WTC11 (cell line): ENCODE measurements around the gene FBXO24. TPM values are rescaled to one million over a fixed set of nuclear protein-coding genes. Genes with fewer than 3 reads are reported as not detected.

Source experiments
- ATAC-seq: fragments of 200-7000 bp; cut with Tn5 transposase; 2 replicates; pipeline ENCODE4 v1.10.0; 2021; ENCODE audit warnings: mild to moderate bottlenecking, moderate library complexity
- CTCF ChIA-PET: fragments of 300-600 bp; sonication (Branson Sonifier 250); formaldehyde crosslinking; loops from one replicate; lab custom pipeline; 2021; ENCODE audit warnings: antibody characterized with exemption; lab: Charles Lee
- POLR2A ChIA-PET: fragments of 350-600 bp; sonication (Branson Sonifier 250); formaldehyde crosslinking; loops from one replicate; lab custom pipeline; 2021; ENCODE audit warnings: antibody characterized with exemption; lab: Charles Lee
- DNase-seq: peaks from one replicate; pipeline ENCODE4 v3.0.0; 2021; ENCODE audit warnings: low spot score
- H3K27ac Mint-ChIP-seq: 2 replicates; pipeline ENCODE4 v1.8.0; 2021; ENCODE audit warnings: mixed read lengths
- H3K27me3 Mint-ChIP-seq: 2 replicates; pipeline ENCODE4 v1.8.0; 2021; ENCODE audit warnings: low read depth, mild to moderate bottlenecking, moderate library complexity, mixed read lengths
- H3K36me3 Mint-ChIP-seq: 2 replicates; pipeline ENCODE4 v1.8.0; 2021; ENCODE audit warnings: mixed read lengths
- H3K4me1 Mint-ChIP-seq: 2 replicates; pipeline ENCODE4 v1.8.0; 2022; ENCODE audit warnings: mixed read lengths
- H3K4me3 Mint-ChIP-seq: 2 replicates; pipeline ENCODE4 v1.8.0; 2021; ENCODE audit warnings: mild to moderate bottlenecking, moderate library complexity, mixed read lengths
- H3K9me3 Mint-ChIP-seq: 2 replicates; pipeline ENCODE4 v1.8.0; 2021; ENCODE audit warnings: mixed read lengths
- ATF1 ChIP-seq: sonication (generic); formaldehyde crosslinking; IDR thresholded peaks from 2 replicates; pipeline ENCODE4 v1.8.1; 2023; ENCODE audit warnings: mild to moderate bottlenecking, moderate library complexity, missing genetic modification reagents
- ATF2 ChIP-seq: sonication (generic); formaldehyde crosslinking; IDR thresholded peaks from 2 replicates; pipeline ENCODE4 v1.8.1; 2022; ENCODE audit warnings: low read depth, missing genetic modification reagents, borderline replicate concordance
- CREB1 ChIP-seq: sonication (generic); formaldehyde crosslinking; IDR thresholded peaks from 2 replicates; pipeline ENCODE4 v1.8.0; 2023; ENCODE audit warnings: mild to moderate bottlenecking, missing genetic modification reagents
- GABPB1 ChIP-seq: sonication (generic); formaldehyde crosslinking; IDR thresholded peaks from 2 replicates; pipeline ENCODE4 v1.8.1; 2023; ENCODE audit warnings: mild to moderate bottlenecking, missing genetic modification reagents
- IRF1 ChIP-seq: sonication (generic); formaldehyde crosslinking; IDR thresholded peaks from 2 replicates; pipeline ENCODE4 v1.8.0; 2023; ENCODE audit warnings: missing genetic modification reagents
- IRF2 ChIP-seq: sonication (generic); formaldehyde crosslinking; IDR thresholded peaks from 2 replicates; pipeline ENCODE4 v1.8.0; 2022; ENCODE audit warnings: low read depth, missing genetic modification reagents, borderline replicate concordance
- JUN ChIP-seq: sonication (generic); formaldehyde crosslinking; IDR thresholded peaks from 2 replicates; pipeline ENCODE4 v1.8.0; 2023; ENCODE audit warnings: mild to moderate bottlenecking, missing genetic modification reagents
- MLX ChIP-seq: sonication (generic); formaldehyde crosslinking; IDR thresholded peaks from 2 replicates; pipeline ENCODE4 v1.8.1; 2023; ENCODE audit warnings: mild to moderate bottlenecking, missing genetic modification reagents, moderate library complexity
- MXD4 ChIP-seq: fragments of 250-450 bp; sonication (Bioruptor Pico); IDR thresholded peaks from 2 replicates; pipeline ENCODE4 v1.8.0; 2021; ENCODE audit warnings: mild to moderate bottlenecking, moderate library complexity, borderline replicate concordance
- MYBL2 ChIP-seq: sonication (generic); formaldehyde crosslinking; IDR thresholded peaks from 2 replicates; pipeline ENCODE4 v1.8.1; 2023; ENCODE audit warnings: mild to moderate bottlenecking, moderate library complexity, missing genetic modification reagents
- RELA ChIP-seq: sonication (generic); formaldehyde crosslinking; IDR thresholded peaks from 2 replicates; pipeline ENCODE4 v1.8.1; 2022; ENCODE audit warnings: missing genetic modification reagents, mild to moderate bottlenecking, borderline replicate concordance
- RORB ChIP-seq: fragments of 250-450 bp; sonication (Bioruptor Pico); IDR thresholded peaks from 2 replicates; pipeline ENCODE4 v1.9.0; 2021; ENCODE audit warnings: mild to moderate bottlenecking
- SOX15 ChIP-seq: fragments of 250-450 bp; sonication (Bioruptor Pico); IDR thresholded peaks from 2 replicates; pipeline ENCODE4 v1.9.0; 2021; ENCODE audit warnings: mild to moderate bottlenecking
- STAT6 ChIP-seq: sonication (generic); formaldehyde crosslinking; conservative IDR thresholded peaks from 2 replicates; pipeline ENCODE4 v1.8.1; 2023; ENCODE audit warnings: mild to moderate bottlenecking, low read depth, missing genetic modification reagents, moderate library complexity
- TCF7 ChIP-seq: sonication (generic); formaldehyde crosslinking; IDR thresholded peaks from 2 replicates; pipeline ENCODE4 v1.8.0; 2022; ENCODE audit warnings: mild to moderate bottlenecking, low read depth, missing genetic modification reagents, moderate library complexity
- TEAD4 ChIP-seq: sonication (generic); formaldehyde crosslinking; IDR thresholded peaks from 2 replicates; pipeline ENCODE4 v1.8.0; 2022; ENCODE audit warnings: mild to moderate bottlenecking, missing genetic modification reagents
- ZNF232 ChIP-seq: sonication (generic); formaldehyde crosslinking; IDR thresholded peaks from 2 replicates; pipeline ENCODE4 v1.8.0; 2022; ENCODE audit warnings: mild to moderate bottlenecking, missing genetic modification reagents
- ZNF281 ChIP-seq: sonication (generic); formaldehyde crosslinking; IDR thresholded peaks from 2 replicates; pipeline ENCODE4 v1.8.0; 2023; ENCODE audit warnings: mild to moderate bottlenecking, missing genetic modification reagents
- ZNF317 ChIP-seq: sonication (generic); formaldehyde crosslinking; IDR thresholded peaks from 2 replicates; pipeline ENCODE4 v1.8.1; 2023; ENCODE audit warnings: low read depth, mild to moderate bottlenecking, moderate library complexity, missing genetic modification reagents, borderline replicate concordance
- ZNF532 ChIP-seq: fragments of 250-450 bp; sonication (Bioruptor Pico); IDR thresholded peaks from 2 replicates; pipeline ENCODE4 v1.9.0; 2021; ENCODE audit warnings: mild to moderate bottlenecking, borderline replicate concordance
- total RNA-seq: library from RNA; stranded (reverse); gene quantifications from 3 replicates; pipeline ENCODE4 v1.2.3, GENCODE V29; 2021

FBXO24 gene
- total RNA-seq, 1 experiment from 2014 or later = 0.70 TPM

GRCh38 chr7:100602889-100603725 is 17.0 kb downstream of the FBXO24 start (continued):
- TF ChIP-seq MXD4 (CRISPR knock-in tag) = no peak

GRCh38 chr7:100603726-100604027 is 17.5 kb downstream of the FBXO24 start:
- peak overlapping the region; percentile 96 for H3K27ac Mint-ChIP-seq
- CTCF ChIA-PET = interaction anchor here (0.6 to 5.8 kb wide), 14 partner anchors 9 to 124 kb away, joined by 3 to 67 read pairs (median 4); partner anchors contain the start of genes FBXO24, GIGYF1, LRCH4 and MOSPD3
- TF ChIP-seq JUN (no peak), ZNF532 (CRISPR knock-in tag) (no peak), MLX (CRISPR knock-in tag) (no peak), TCF7 (CRISPR knock-in tag) (no peak), SOX15 (no peak), GABPB1 (no peak), MYBL2 (0 out of 2 replicates have a peak, but pooled peaks have one; percentile 46), ATF1 (CRISPR knock-in tag) (no peak), STAT6 (CRISPR knock-in tag) (no peak), RELA (CRISPR knock-in tag) (no peak), CREB1 (no peak), TEAD4 (CRISPR knock-in tag) (no peak), ZNF317 (CRISPR knock-in tag) (no peak), ZNF232 (no peak), RORB (CRISPR knock-in tag) (no peak), ATF2 (CRISPR knock-in tag) (no peak), IRF1 (CRISPR knock-in tag) (0 out of 2 replicates have a peak, but pooled peaks have one; percentile 49), ZNF281 (no peak), IRF2 (no peak), MXD4 (CRISPR knock-in tag) (no peak)

More at GRCh38 chr7:100603726-100604027, 17.5 kb downstream of the FBXO24 start:
- peak; percentile 7 for ATAC-seq
- Mint-ChIP-seq H3K27me3 (peaks cover 13% of the 10 kb centered on the region), H3K36me3 (peaks cover 9% of the 10 kb centered on the region), H3K4me3 (peak overlapping the region; percentile 87), H3K4me1 (peaks cover 43% of the 10 kb centered on the region), H3K9me3 (no peaks in the 10 kb centered on the region)
- POLR2A ChIA-PET = interaction anchor here (0.5 to 3.0 kb wide), 8 partner anchors 9 to 1132 kb away, joined by 3 to 60 read pairs (median 8); partner anchors contain the start of genes FBXO24, LRCH4, MOSPD3 and POP7
- DNase-seq = no peak
